Measurements from ENCODE around the gene MYOF.
"Not testable (repeated sequence)": the region's sequence is repeated elsewhere in the genome, so short reads cannot be mapped to it uniquely, and the experiment has no call there.

Gene MYOF

GRCh38 chr10:93419016-93419415 is 63.1 kb downstream of the MYOF start:
- DNase-seq, result not testable (repeated sequence)

- DNase-seq, result no peak
These were observed 64.2 kb downstream of the MYOF start for GRCh38 chr10:93417921-93418320.

GRCh38 chr10:93417266-93417665 is 64.9 kb downstream of the MYOF start:
- no peak for DNase-seq

GRCh38 chr10:93416824-93417223 is 65.3 kb downstream of the MYOF start:
- no peak for DNase-seq

- no peak for DNase-seq
These were observed 66.4 kb downstream of the MYOF start for GRCh38 chr10:93415693-93416092.

- no peak for DNase-seq
These were observed 68.9 kb downstream of the MYOF start for GRCh38 chr10:93413252-93413689.

- no peak for DNase-seq
These were observed 69.3 kb downstream of the MYOF start for GRCh38 chr10:93412801-93413200.

GRCh38 chr10:93410697-93411348 is 71.3 kb downstream of the MYOF start:
- no peak for DNase-seq

GRCh38 chr10:93408783-93409182 is 73.4 kb downstream of the MYOF start:
- DNase-seq, result no peak

- no peak for DNase-seq
These were observed 75.6 kb downstream of the MYOF start for GRCh38 chr10:93406364-93407145.

- no peak for DNase-seq
These were observed 78.1 kb downstream of the MYOF start for GRCh38 chr10:93404048-93404354.

GRCh38 chr10:93403152-93404047 is 78.7 kb downstream of the MYOF start:
- DNase-seq, result no peak

- DNase-seq, result no peak
These were observed 79.9 kb downstream of the MYOF start for GRCh38 chr10:93402192-93402591.

GRCh38 chr10:93398528-93398927 is 83.6 kb downstream of the MYOF start:
- DNase-seq, result no peak

GRCh38 chr10:93397020-93397419 is 85.1 kb downstream of the MYOF start:
- DNase-seq, result no peak

GRCh38 chr10:93393211-93393610 is 88.9 kb downstream of the MYOF start:
- no peak for DNase-seq

GRCh38 chr10:93392121-93392520 is 90.0 kb downstream of the MYOF start:
- no peak for DNase-seq

GRCh38 chr10:93390306-93391090 is 91.6 kb downstream of the MYOF start:
- DNase-seq, result no peak

GRCh38 chr10:93386631-93387369 is 95.3 kb downstream of the MYOF start:
- no peak for DNase-seq

- no peak for DNase-seq
These were observed 96.8 kb downstream of the MYOF start for GRCh38 chr10:93385345-93385744.

- DNase-seq, result no peak
These were observed 98.1 kb downstream of the MYOF start for GRCh38 chr10:93384006-93384405.

- no peak for DNase-seq
These were observed 98.6 kb downstream of the MYOF start for GRCh38 chr10:93383562-93383981.

Measured in activated CD8-positive, alpha-beta memory T cell treated with anti-CD3 and anti-CD28 coated beads, Interleukin-2, amount 50 U/mL, for 48 hours (primary cell).